Fibroblast of lung (primary cell): Measurements from ENCODE around the gene KCNH6. TPM values are rescaled to one million over a fixed set of nuclear protein-coding genes. Genes with fewer than 3 reads are reported as not detected.
A peak's percentile ranks its signal among the peaks of the same experiment; 100 is the strongest.

Experiments used
- DNase-seq, 2 donors: peaks; one replicate each; pipeline versions ENCODE4 v3.0.0 to v3.0.0-alpha.2; 2010; ENCODE audit warnings: low read depth in 2 of 2
- H2AFZ ChIP-seq: 2 replicates; pipeline ENCODE4 v1.5.1; 2012; ENCODE audit warnings: low read length, control low read depth, inconsistent platforms
- H3K27ac ChIP-seq: 2 replicates; pipeline ENCODE4 v1.5.1; 2011; ENCODE audit warnings: low read length, control low read depth; ENCODE audit not compliant: insufficient read depth
- H3K27me3 ChIP-seq: 2 replicates; pipeline ENCODE4 v1.5.1; 2011; ENCODE audit warnings: mild to moderate bottlenecking, low read length; ENCODE audit not compliant: control insufficient read depth, insufficient read depth
- H3K36me3 ChIP-seq: 2 replicates; pipeline ENCODE4 v1.5.1; 2011; ENCODE audit warnings: low read length; ENCODE audit not compliant: control insufficient read depth, insufficient read depth
- H3K4me1 ChIP-seq: 2 replicates; pipeline ENCODE4 v1.5.1; 2011; ENCODE audit warnings: low read length; ENCODE audit not compliant: control insufficient read depth, insufficient read depth; ENCODE audit errors: extremely low read depth
- H3K4me2 ChIP-seq: 2 replicates; pipeline ENCODE4 v1.5.1; 2011; ENCODE audit warnings: low read length, control low read depth; ENCODE audit not compliant: insufficient read depth; ENCODE audit errors: extremely low read depth
- H3K4me3 ChIP-seq, 4 experiments: fragments of 200-600 bp in 1 of 4; sonication (generic) in 1 of 4; replicated peaks in 1 of 4; 2 replicates each; pipeline ENCODE4 v1.5.1; 2011 to 2016; ENCODE audit warnings: low read length in 4 of 4, low read depth in 3 of 4, mild to moderate bottlenecking in 3 of 4, control low read depth in 2 of 4, inconsistent platforms in 1 of 4, mixed read lengths in 1 of 4; ENCODE audit not compliant: insufficient read depth in 1 of 4; ENCODE audit errors: control extremely low read depth in 1 of 4
- H3K79me2 ChIP-seq: 2 replicates; pipeline ENCODE4 v1.5.1; 2012; ENCODE audit warnings: mild to moderate bottlenecking, low read length, inconsistent platforms; ENCODE audit not compliant: control insufficient read depth, insufficient read depth
- H3K9ac ChIP-seq: 2 replicates; pipeline ENCODE4 v1.5.1; 2011; ENCODE audit warnings: mild to moderate bottlenecking, low read length, control low read depth; ENCODE audit not compliant: insufficient read depth
- H3K9me3 ChIP-seq: 2 replicates; pipeline ENCODE4 v1.5.1; 2012; ENCODE audit warnings: low read depth, low read length; ENCODE audit not compliant: control insufficient read depth, insufficient read depth
- H4K20me1 ChIP-seq: 2 replicates; pipeline ENCODE4 v1.5.1; 2011; ENCODE audit warnings: low read length; ENCODE audit not compliant: control insufficient read depth, insufficient read depth; ENCODE audit errors: extremely low read depth
- CTCF ChIP-seq, 2 donors: IDR thresholded peaks in 1 of 2; conservative IDR thresholded peaks in 1 of 2; 1 replicate in 1 of 2; 2 replicates in 1 of 2; pipeline ENCODE4 v1.5.1; 2011 to 2012; ENCODE audit warnings: low read length in 2 of 2, control low read depth in 1 of 2, inconsistent platforms in 1 of 2, low read depth in 1 of 2, mild to moderate bottlenecking in 1 of 2
- EZH2 ChIP-seq: IDR thresholded peaks from 2 replicates; pipeline ENCODE4 v1.5.1; 2012; ENCODE audit warnings: low read length, control low read depth, mild to moderate bottlenecking; ENCODE audit errors: missing control alignments
- polyA plus RNA-seq, 2 donors: library from polyadenylated mRNA; depleted of rRNA in 1 of 2; stranded (reverse) in 1 of 2; unstranded in 1 of 2; fragments of >200 nt; gene quantifications; 2 replicates each; pipeline ENCODE4 v1.2.1, GENCODE V29; 2011 to 2012; ENCODE audit warnings: missing spikeins in 1 of 2
- total RNA-seq: library from RNA; depleted of rRNA; stranded (reverse); fragments of >200 nt; gene quantifications from 2 replicates; pipeline ENCODE4 v1.2.1, GENCODE V29; 2014

Gene KCNH6
- total and polyA plus RNA-seq, 2 donors (not counting 1 experiment from before 2014, with no cell fraction given), result not detected

- H3K27me3 ChIP-seq, result no peaks in the 10 kb centered on the region
- no peaks in the 10 kb centered on the region for H4K20me1 ChIP-seq
- no peak overlapping the region for H3K27ac ChIP-seq
- DNase-seq, result peak in 1 of 2 donors; percentile 4
- no peaks in the 10 kb centered on the region for H3K79me2 ChIP-seq
- no peak overlapping the region for H3K9ac ChIP-seq
- no peaks in the 10 kb centered on the region for H3K36me3 ChIP-seq
- peaks cover 6% of the 10 kb centered on the region for H3K4me1 ChIP-seq
- no peak overlapping the region for H3K4me3 ChIP-seq
- TF ChIP-seq EZH2 (no peak), CTCF (conservative IDR thresholded peaks at IDR 0.05 in 1 of 2, IDR thresholded peaks at IDR 0.05 in 1 of 2; ENCODE audit: low read depth in 1 of 2, low read length in 2 of 2) (peak in 1 of 2 donors; percentile 3)
- no peak overlapping the region for H2AFZ ChIP-seq
- H3K9me3 ChIP-seq, result no peaks in the 10 kb centered on the region
- H3K4me2 ChIP-seq, result no peak overlapping the region
Observed at GRCh38 chr17:63497708-63498483, 25.3 kb upstream of the KCNH6 start.

DNA sequence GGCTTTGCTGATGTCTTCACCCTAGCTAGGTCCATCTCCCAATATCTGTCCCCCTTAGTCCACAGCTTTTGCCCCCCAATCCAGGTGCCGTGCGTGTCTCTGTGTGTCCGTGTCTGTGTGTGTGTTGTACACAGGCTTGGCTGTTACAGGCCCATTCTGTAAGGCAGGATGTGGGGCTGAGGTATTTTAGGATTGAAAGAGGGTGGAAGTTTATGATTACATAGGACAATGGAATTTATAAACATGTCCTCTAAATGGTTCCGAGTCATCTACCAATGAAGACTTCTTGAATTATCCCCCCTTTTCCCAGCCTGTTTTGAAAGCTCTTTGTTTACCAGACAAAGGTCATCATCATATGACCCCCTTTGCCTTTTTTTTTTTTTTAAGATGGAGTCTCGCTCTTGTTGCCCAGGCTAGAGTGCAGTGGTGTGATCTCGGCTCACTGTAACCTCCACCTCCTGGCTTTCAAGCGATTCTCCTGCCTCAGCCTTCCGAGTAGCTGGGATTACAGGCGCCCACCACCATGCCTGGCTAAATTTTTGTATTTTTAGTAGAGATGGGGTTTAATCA is 24.4 kb upstream of the KCNH6 start:
- TF ChIP-seq CTCF (conservative IDR thresholded peaks at IDR 0.05 in 1 of 2, IDR thresholded peaks at IDR 0.05 in 1 of 2; ENCODE audit: low read depth in 1 of 2, low read length in 2 of 2), result no peak
- TF ChIP-seq EZH2, result no peak
- Histone ChIP-seq H3K9ac (peak overlapping the region; percentile 7), H4K20me1 (no peaks in the 10 kb centered on the region), H3K27ac (peak overlapping the region; percentile 47), H3K4me3 (no peak overlapping the region), H3K9me3 (no peaks in the 10 kb centered on the region), H3K4me1 (peaks cover 6% of the 10 kb centered on the region), H3K27me3 (peaks cover 2% of the 10 kb centered on the region), H3K4me2 (peak overlapping the region; percentile 64), H3K79me2 (no peaks in the 10 kb centered on the region), H2AFZ (no peak overlapping the region), H3K36me3 (no peaks in the 10 kb centered on the region)
- peak; percentile 62 to 71 for DNase-seq

DNA sequence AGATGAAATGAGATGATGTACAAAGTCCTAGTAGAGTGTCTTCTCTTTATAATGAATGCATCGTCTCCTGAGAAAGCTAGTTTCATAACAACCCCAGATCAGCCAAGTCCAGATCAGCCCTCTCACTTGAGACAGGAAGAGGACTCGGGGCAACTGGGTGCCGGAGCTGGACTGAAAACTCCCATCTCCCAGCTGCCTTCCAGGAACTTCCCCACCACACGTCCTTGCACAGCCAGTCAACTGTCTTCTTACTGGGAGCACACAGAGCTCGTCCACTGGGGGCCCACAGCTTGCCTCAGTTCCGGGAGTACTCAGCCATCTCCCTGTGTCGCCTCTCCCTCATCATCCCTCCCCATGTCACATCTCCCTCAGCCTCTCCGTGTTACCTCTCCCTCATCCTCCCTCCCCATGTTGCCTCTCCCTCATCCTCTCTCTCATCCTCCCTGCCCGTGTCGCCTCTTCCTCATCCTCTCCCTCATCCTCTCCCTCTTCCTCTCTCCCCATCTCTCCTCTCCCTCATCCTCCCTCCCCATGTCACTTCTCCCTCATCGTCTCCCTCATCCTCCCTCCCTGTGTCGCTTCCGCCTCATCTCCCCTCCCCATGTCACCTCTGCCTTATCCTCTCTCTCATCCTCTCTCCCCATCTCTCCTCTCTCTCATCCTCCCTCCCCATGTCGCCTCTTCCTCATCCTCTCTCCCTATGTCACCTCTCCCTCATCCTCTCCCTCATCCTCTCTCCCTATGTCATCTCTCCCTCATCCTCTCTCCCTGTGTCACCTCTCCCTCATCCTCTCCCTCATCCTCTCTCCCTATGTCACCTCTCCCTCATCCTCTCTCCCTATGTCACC is 22.4 kb upstream of the KCNH6 start:
- H4K20me1 ChIP-seq, result no peaks in the 10 kb centered on the region
- no peak overlapping the region for H2AFZ ChIP-seq
- H3K4me1 ChIP-seq, result peaks cover 6% of the 10 kb centered on the region
- H3K27ac ChIP-seq, result no peak overlapping the region
- H3K9me3 ChIP-seq, result no peaks in the 10 kb centered on the region
- H3K4me3 ChIP-seq, result no peak overlapping the region
- no peak overlapping the region for H3K9ac ChIP-seq
- H3K27me3 ChIP-seq, result peaks cover 2% of the 10 kb centered on the region
- no peak overlapping the region for H3K4me2 ChIP-seq
- H3K79me2 ChIP-seq, result no peaks in the 10 kb centered on the region
- DNase-seq, result no peak
- TF ChIP-seq CTCF (conservative IDR thresholded peaks at IDR 0.05 in 1 of 2, IDR thresholded peaks at IDR 0.05 in 1 of 2; ENCODE audit: low read depth in 1 of 2, low read length in 2 of 2) (no peak), EZH2 (no peak)
- no peaks in the 10 kb centered on the region for H3K36me3 ChIP-seq
